ENCODE results near the gene ITGB6.
"Not testable (repeated sequence)": the region's sequence is repeated elsewhere in the genome, so short reads cannot be mapped to it uniquely, and the experiment has no call there.

The ITGB6 gene

GRCh38 chr2:160156665-160157064 lies 43.4 kb downstream of the ITGB6 start:
- Histone ChIP-seq H3F3A (ENCODE audit: control insufficient read depth, insufficient read depth) (no peaks in the 10 kb centered on the region), H3K27ac (ENCODE audit: low read depth, low read length) (no peak overlapping the region), H3K4me1 (ENCODE audit: control insufficient read depth, low read length) (no peaks in the 10 kb centered on the region), H3K79me2 (ENCODE audit: control insufficient read depth, low read length) (no peaks in the 10 kb centered on the region), H3K36me3 (ENCODE audit: control insufficient read depth, low read length) (no peaks in the 10 kb centered on the region), H3K9me3 (ENCODE audit: control insufficient read depth, insufficient read depth, low read length) (no peaks in the 10 kb centered on the region), H3K27me3 (ENCODE audit: control insufficient read depth, low read length) (no peaks in the 10 kb centered on the region; the same call in 1 of the 2 replicates), H3K9me2 (replicated peaks; ENCODE audit: control insufficient read depth, low read length) (no peaks in the 10 kb centered on the region), H3K4me2 (ENCODE audit: low read length) (no peak overlapping the region), H4K20me1 (ENCODE audit: control insufficient read depth, insufficient read depth, low read depth, low read length) (no peaks in the 10 kb centered on the region), H3K4me3 (ENCODE audit: low read length) (no peak overlapping the region)
- TF ChIP-seq EZH2phosphoT487 (IDR thresholded peaks at IDR 0.05; ENCODE audit: borderline replicate concordance, low read length) (no peak), CTCF (IDR thresholded peaks at IDR 0.05; ENCODE audit: low read depth, low read length, poor library complexity, severe bottlenecking) (no peak)

- H3K4me1 ChIP-seq (ENCODE audit: control insufficient read depth, low read length): no peaks in the 10 kb centered on the region
- H3K9me3 ChIP-seq (ENCODE audit: control insufficient read depth, insufficient read depth, low read length): no peaks in the 10 kb centered on the region
- H3F3A ChIP-seq (ENCODE audit: control insufficient read depth, insufficient read depth): no peaks in the 10 kb centered on the region
- H3K27me3 ChIP-seq (ENCODE audit: control insufficient read depth, low read length): no peaks in the 10 kb centered on the region; the same call in 1 of the 2 replicates
- no peaks in the 10 kb centered on the region for H4K20me1 ChIP-seq (ENCODE audit: control insufficient read depth, insufficient read depth, low read depth, low read length)
- no peak for TF ChIP-seq CTCF (IDR thresholded peaks at IDR 0.05; ENCODE audit: low read depth, low read length, poor library complexity, severe bottlenecking)
- TF ChIP-seq EZH2phosphoT487 (IDR thresholded peaks at IDR 0.05; ENCODE audit: borderline replicate concordance, low read length): no peak
- no peaks in the 10 kb centered on the region for H3K36me3 ChIP-seq (ENCODE audit: control insufficient read depth, low read length)
- H3K79me2 ChIP-seq (ENCODE audit: control insufficient read depth, low read length): no peaks in the 10 kb centered on the region
- no peak overlapping the region for H3K27ac ChIP-seq (ENCODE audit: low read depth, low read length)
- no peak overlapping the region for H3K4me2 ChIP-seq (ENCODE audit: low read length)
- no peak overlapping the region for H3K4me3 ChIP-seq (ENCODE audit: low read length)
- no peaks in the 10 kb centered on the region for H3K9me2 ChIP-seq (replicated peaks; ENCODE audit: control insufficient read depth, low read length)
These were observed 44.0 kb downstream of the ITGB6 start for GRCh38 chr2:160156100-160156499.

GRCh38 chr2:160148419-160148818 lies 51.7 kb downstream of the ITGB6 start:
- not testable (repeated sequence) for H3K9me2 ChIP-seq (replicated peaks; ENCODE audit: control insufficient read depth, low read length); H3K4me2 ChIP-seq (ENCODE audit: low read length); H3K4me3 ChIP-seq (ENCODE audit: low read length); H3K27me3 ChIP-seq (ENCODE audit: control insufficient read depth, low read length); H3K27ac ChIP-seq (ENCODE audit: low read depth, low read length); H3K9me3 ChIP-seq (ENCODE audit: control insufficient read depth, insufficient read depth, low read length); H4K20me1 ChIP-seq (ENCODE audit: control insufficient read depth, insufficient read depth, low read depth, low read length); H3K36me3 ChIP-seq (ENCODE audit: control insufficient read depth, low read length); H3K4me1 ChIP-seq (ENCODE audit: control insufficient read depth, low read length); H3K79me2 ChIP-seq (ENCODE audit: control insufficient read depth, low read length); H3F3A ChIP-seq (ENCODE audit: control insufficient read depth, insufficient read depth)

GRCh38 chr2:160145471-160145870 lies 54.6 kb downstream of the ITGB6 start:
- Histone ChIP-seq H3K4me3 (ENCODE audit: low read length) (no peak overlapping the region), H3K27me3 (ENCODE audit: control insufficient read depth, low read length) (no peaks in the 10 kb centered on the region), H3K36me3 (ENCODE audit: control insufficient read depth, low read length) (no peaks in the 10 kb centered on the region), H3K4me2 (ENCODE audit: low read length) (no peak overlapping the region), H4K20me1 (ENCODE audit: control insufficient read depth, insufficient read depth, low read depth, low read length) (no peaks in the 10 kb centered on the region), H3K9me2 (replicated peaks; ENCODE audit: control insufficient read depth, low read length) (no peaks in the 10 kb centered on the region), H3K4me1 (ENCODE audit: control insufficient read depth, low read length) (no peaks in the 10 kb centered on the region), H3K27ac (ENCODE audit: low read depth, low read length) (no peak overlapping the region), H3K79me2 (ENCODE audit: control insufficient read depth, low read length) (no peaks in the 10 kb centered on the region), H3F3A (ENCODE audit: control insufficient read depth, insufficient read depth) (no peaks in the 10 kb centered on the region), H3K9me3 (ENCODE audit: control insufficient read depth, insufficient read depth, low read length) (no peaks in the 10 kb centered on the region)
- TF ChIP-seq CTCF (IDR thresholded peaks at IDR 0.05; ENCODE audit: low read depth, low read length, poor library complexity, severe bottlenecking) (no peak), EZH2phosphoT487 (IDR thresholded peaks at IDR 0.05; ENCODE audit: borderline replicate concordance, low read length) (no peak)

All from DOHH2 (cell line).